Measurements from ENCODE around the gene BLM. TPM values are rescaled to one million over a fixed set of nuclear protein-coding genes. Genes with fewer than 3 reads are reported as not detected.
"Not testable (repeated sequence)": the region's sequence is repeated elsewhere in the genome, so short reads cannot be mapped to it uniquely, and the experiment has no call there.

The BLM gene
- total RNA-seq, 1 donor from 2014 or later = 1.5 TPM

GRCh38 chr15:90683371-90683770, 33.8 kb upstream of the BLM start:
- intact Hi-C loops (cut with DNase I) = no loop called here
- DNase-seq = peak; percentile 37
- TF ChIP-seq CTCF (IDR thresholded peaks at IDR 0.05) = no peak

DNA sequence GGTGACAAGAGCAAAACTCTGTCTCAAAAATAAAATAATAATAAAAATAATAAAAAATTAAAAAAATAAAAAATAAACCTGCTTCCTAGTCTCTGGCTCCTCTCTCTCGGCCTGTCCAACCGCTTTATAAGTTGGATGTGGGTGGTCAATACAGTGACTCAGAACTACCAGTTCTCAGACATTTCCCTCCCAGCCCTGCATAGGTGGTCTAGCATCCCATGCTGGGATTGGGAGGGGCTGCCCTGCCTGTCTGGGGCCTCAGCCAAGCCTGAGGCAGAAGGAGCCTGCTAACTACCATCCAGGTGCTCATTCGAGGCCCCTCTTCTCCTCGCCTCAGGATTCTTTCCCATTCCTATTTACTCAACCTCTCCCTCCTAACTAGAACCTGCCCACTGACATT, 33.3 kb upstream of the BLM start:
- no peak for ATAC-seq
- H3K9me3 ChIP-seq = no peaks in the 10 kb centered on the region
- DNase-seq = no peak
- TF ChIP-seq CTCF (IDR thresholded peaks at IDR 0.05) = no peak
- no peak overlapping the region for H3K4me3 ChIP-seq
- no peak overlapping the region for H3K27ac ChIP-seq
- no peaks in the 10 kb centered on the region for H3K4me1 ChIP-seq
- H3K36me3 ChIP-seq = no peaks in the 10 kb centered on the region
- intact Hi-C loops (cut with DNase I) = no loop called here
- H3K27me3 ChIP-seq = no peaks in the 10 kb centered on the region

More at GRCh38 chr15:90683371-90683770, 33.8 kb upstream of the BLM start:
- H3K36me3 ChIP-seq = no peaks in the 10 kb centered on the region
- no peak overlapping the region for H3K4me3 ChIP-seq
- H3K27me3 ChIP-seq = no peaks in the 10 kb centered on the region
- no peak overlapping the region for H3K27ac ChIP-seq
- H3K4me1 ChIP-seq = no peaks in the 10 kb centered on the region
- H3K9me3 ChIP-seq = no peaks in the 10 kb centered on the region
- no peak for ATAC-seq

GRCh38 chr15:90684281-90684680, 32.9 kb upstream of the BLM start:
- DNase-seq (peak; percentile 36), ATAC-seq (no peak)
- no peak for TF ChIP-seq CTCF (IDR thresholded peaks at IDR 0.05)
- Histone ChIP-seq H3K4me1 (no peaks in the 10 kb centered on the region), H3K9me3 (no peaks in the 10 kb centered on the region), H3K27me3 (no peaks in the 10 kb centered on the region), H3K4me3 (no peak overlapping the region), H3K27ac (no peak overlapping the region), H3K36me3 (no peaks in the 10 kb centered on the region)
- intact Hi-C loops (cut with DNase I) = no loop called here

- intact Hi-C loops (cut with DNase I) = no loop called here
Observed at GRCh38 chr15:90685591-90686434, 31.3 kb upstream of the BLM start.

GRCh38 chr15:90686435-90687218, 30.5 kb upstream of the BLM start:
- ATAC-seq = no peak

More at GRCh38 chr15:90685591-90686434, 31.3 kb upstream of the BLM start:
- H3K9me3 ChIP-seq = no peaks in the 10 kb centered on the region
- H3K36me3 ChIP-seq = no peaks in the 10 kb centered on the region
- no peaks in the 10 kb centered on the region for H3K27me3 ChIP-seq
- no peak overlapping the region for H3K27ac ChIP-seq
- no peak overlapping the region for H3K4me3 ChIP-seq
- ATAC-seq = peak; percentile 45
- no peak for DNase-seq
- no peak for TF ChIP-seq CTCF (IDR thresholded peaks at IDR 0.05)
- no peaks in the 10 kb centered on the region for H3K4me1 ChIP-seq

DNA sequence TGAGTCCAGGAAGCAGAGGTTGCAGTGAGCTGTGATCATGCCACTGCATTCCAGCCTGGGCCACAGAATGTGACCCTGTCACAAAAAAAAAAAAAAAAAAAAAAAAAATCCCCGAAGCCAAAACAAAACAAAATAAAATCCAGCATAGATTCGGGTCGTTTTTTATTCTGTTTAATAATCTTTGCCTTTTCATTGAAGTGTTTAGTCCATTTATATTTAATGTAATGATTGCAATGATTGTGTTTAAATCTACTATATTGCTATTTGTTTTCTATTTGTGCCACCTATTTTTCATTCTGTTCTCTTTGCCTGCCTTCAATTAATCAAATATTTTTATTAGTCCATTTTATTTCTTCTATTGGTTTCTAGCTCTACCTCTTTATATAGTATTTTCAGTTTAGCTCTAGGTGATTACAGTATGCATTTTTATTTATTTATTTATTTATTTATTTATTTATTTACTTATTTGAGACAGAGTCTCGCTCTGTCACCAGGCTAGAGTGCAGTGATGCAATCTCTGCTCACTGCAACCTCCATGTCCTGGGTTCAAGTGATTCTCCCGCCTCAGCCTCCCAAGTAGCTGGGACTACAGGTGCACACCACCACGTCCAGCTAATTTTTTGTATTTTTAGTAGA, 27.7 kb upstream of the BLM start:
- H3K9me3 ChIP-seq; H3K27ac ChIP-seq; ATAC-seq; H3K4me3 ChIP-seq; H3K4me1 ChIP-seq; intact Hi-C loops (cut with DNase I); H3K27me3 ChIP-seq; H3K36me3 ChIP-seq: not testable (repeated sequence)
- DNase-seq = peak; percentile 3

More at GRCh38 chr15:90686435-90687218, 30.5 kb upstream of the BLM start:
- H3K27me3 ChIP-seq = no peaks in the 10 kb centered on the region
- no peak overlapping the region for H3K4me3 ChIP-seq
- TF ChIP-seq CTCF (IDR thresholded peaks at IDR 0.05) = no peak
- intact Hi-C loops (cut with DNase I) = no loop called here
- no peaks in the 10 kb centered on the region for H3K36me3 ChIP-seq
- H3K27ac ChIP-seq = no peak overlapping the region
- H3K9me3 ChIP-seq = no peaks in the 10 kb centered on the region
- no peaks in the 10 kb centered on the region for H3K4me1 ChIP-seq
- no peak for DNase-seq
